ENCODE results near the gene USP3. TPM values are rescaled to one million over a fixed set of nuclear protein-coding genes. Genes with fewer than 3 reads are reported as not detected.

The USP3 gene
- total RNA-seq, 1 experiment from 2014 or later = 36.6 TPM

- TF ChIP-seq, protein P1, sequence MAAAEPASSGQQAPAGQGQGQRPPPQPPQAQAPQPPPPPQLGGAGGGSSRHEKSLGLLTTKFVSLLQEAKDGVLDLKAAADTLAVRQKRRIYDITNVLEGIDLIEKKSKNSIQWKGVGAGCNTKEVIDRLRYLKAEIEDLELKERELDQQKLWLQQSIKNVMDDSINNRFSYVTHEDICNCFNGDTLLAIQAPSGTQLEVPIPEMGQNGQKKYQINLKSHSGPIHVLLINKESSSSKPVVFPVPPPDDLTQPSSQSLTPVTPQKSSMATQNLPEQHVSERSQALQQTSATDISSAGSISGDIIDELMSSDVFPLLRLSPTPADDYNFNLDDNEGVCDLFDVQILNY (CRISPR knock-in tag; IDR thresholded peaks at IDR 0.05) = no peak
- TF ChIP-seq ZNF416 (CRISPR knock-in tag; IDR thresholded peaks at IDR 0.05) (no peak), ETV6 (CRISPR knock-in tag; IDR thresholded peaks at IDR 0.05) (no peak), ESRRA (CRISPR knock-in tag; IDR thresholded peaks at IDR 0.05; ENCODE audit: borderline replicate concordance) (no peak), NFATC4 (CRISPR knock-in tag; IDR thresholded peaks at IDR 0.05) (no peak), ATF2 (CRISPR knock-in tag; IDR thresholded peaks at IDR 0.05; ENCODE audit: borderline replicate concordance, low read depth) (no peak)
Measured at GRCh38 chr15:63458026-63458425, 46.4 kb upstream of the USP3 start (continued).

GRCh38 chr15:63458794-63459395, 45.5 kb upstream of the USP3 start:
- peaks cover 23% of the 10 kb centered on the region for H3K36me3 Mint-ChIP-seq
- no peak overlapping the region for H3K4me3 Mint-ChIP-seq
- no peak for ATAC-seq
- peaks cover 19% of the 10 kb centered on the region for H3K9me3 Mint-ChIP-seq
- no peak for DNase-seq (ENCODE audit: low spot score)
- ChIA-PET CTCF (no interaction called here), POLR2A (no interaction called here)
- H3K27me3 Mint-ChIP-seq (ENCODE audit: low read depth) = peaks cover 27% of the 10 kb centered on the region
- peaks cover 17% of the 10 kb centered on the region for H3K4me1 Mint-ChIP-seq
- no peak overlapping the region for H3K27ac Mint-ChIP-seq
- no peak for TF ChIP-seq RELA (CRISPR knock-in tag; IDR thresholded peaks at IDR 0.05; ENCODE audit: borderline replicate concordance)
- TF ChIP-seq, protein P2, sequence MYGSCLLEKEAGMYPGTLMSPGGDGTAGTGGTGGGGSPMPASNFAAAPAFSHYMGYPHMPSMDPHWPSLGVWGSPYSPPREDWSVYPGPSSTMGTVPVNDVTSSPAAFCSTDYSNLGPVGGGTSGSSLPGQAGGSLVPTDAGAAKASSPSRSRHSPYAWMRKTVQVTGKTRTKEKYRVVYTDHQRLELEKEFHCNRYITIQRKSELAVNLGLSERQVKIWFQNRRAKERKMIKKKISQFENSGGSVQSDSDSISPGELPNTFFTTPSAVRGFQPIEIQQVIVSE (CRISPR knock-in tag; IDR thresholded peaks at IDR 0.05; ENCODE audit: borderline replicate concordance) = no peak
- no peak for TF ChIP-seq ZNF219 (CRISPR knock-in tag; IDR thresholded peaks at IDR 0.05; ENCODE audit: borderline replicate concordance)
- no peak for TF ChIP-seq PRDM15 (CRISPR knock-in tag; IDR thresholded peaks at IDR 0.05)
- no peak for TF ChIP-seq ZNF232 (CRISPR knock-in tag; IDR thresholded peaks at IDR 0.05)
- TF ChIP-seq ZNF532 (CRISPR knock-in tag; IDR thresholded peaks at IDR 0.05; ENCODE audit: borderline replicate concordance) = no peak
- TF ChIP-seq ATF1 (CRISPR knock-in tag; IDR thresholded peaks at IDR 0.05) = no peak
- TF ChIP-seq AFF4 (CRISPR knock-in tag; IDR thresholded peaks at IDR 0.05; ENCODE audit: borderline replicate concordance) = no peak
- no peak for TF ChIP-seq JUN (CRISPR knock-in tag; IDR thresholded peaks at IDR 0.05)
- no peak for TF ChIP-seq PREB (CRISPR knock-in tag; IDR thresholded peaks at IDR 0.05; ENCODE audit: borderline replicate concordance)
- no peak for TF ChIP-seq EMX1 (CRISPR knock-in tag; IDR thresholded peaks at IDR 0.05)
- TF ChIP-seq ESRRA (CRISPR knock-in tag; IDR thresholded peaks at IDR 0.05; ENCODE audit: borderline replicate concordance) = no peak
- no peak for TF ChIP-seq FOXJ3 (CRISPR knock-in tag; IDR thresholded peaks at IDR 0.05; ENCODE audit: borderline replicate concordance)
